Measurements from ENCODE around the gene HECW1. TPM values are rescaled to one million over a fixed set of nuclear protein-coding genes. Genes with fewer than 3 reads are reported as not detected.

Gene HECW1
- total and polyA plus RNA-seq, 4 donors = 0.05 TPM; not detected in 3

DNA sequence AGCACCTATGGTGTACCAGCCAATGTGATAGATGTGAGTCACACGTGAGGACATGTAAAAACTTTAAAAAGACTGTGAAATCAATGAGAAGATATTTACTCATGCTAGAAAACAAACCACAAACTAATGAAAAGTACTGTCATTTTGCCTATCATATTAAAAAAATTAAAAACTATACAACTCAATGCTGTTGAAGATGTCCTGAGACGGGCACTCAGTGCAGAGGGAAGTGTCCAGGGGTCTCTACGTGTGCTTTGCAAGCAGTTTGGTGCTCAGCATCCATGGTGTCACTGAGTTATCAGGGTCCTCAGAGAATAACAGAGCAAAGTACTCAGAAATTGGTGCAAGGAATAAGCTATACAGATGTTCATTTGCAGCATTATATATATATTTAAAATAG lies 162.3 kb downstream of the HECW1 start:
- Histone ChIP-seq H3K4me3 (ENCODE audit: low read depth in 1 of 3, low read length in 3 of 3) (no peak overlapping the region), H3K4me1 (ENCODE audit: control insufficient read depth in 4 of 4, insufficient read depth in 4 of 4, low read length in 3 of 4) (no peaks in the 10 kb centered on the region), H3K27me3 (ENCODE audit: control insufficient read depth in 4 of 4, insufficient read depth in 4 of 4, low read length in 3 of 4) (no peaks in the 10 kb centered on the region), H3K9ac (ENCODE audit: low read depth in 1 of 2, low read length in 2 of 2) (no peak overlapping the region), H3K27ac (ENCODE audit: low read depth in 1 of 2, low read length in 2 of 2) (no peak overlapping the region), H3K36me3 (ENCODE audit: control insufficient read depth in 4 of 4, insufficient read depth in 3 of 4, low read depth in 1 of 4, low read length in 3 of 4) (no peaks in the 10 kb centered on the region), H3K9me3 (ENCODE audit: control insufficient read depth in 4 of 4, low read length in 3 of 4) (peaks cover 0 to 12% (median 1%) of the 10 kb centered on the region in 4 donors)
- no peak for TF ChIP-seq NR2F2 (IDR thresholded peaks at IDR 0.05)
- TF ChIP-seq HNF4A (conservative IDR thresholded peaks at IDR 0.05) = no peak
- no peak for TF ChIP-seq HNF4G (IDR thresholded peaks at IDR 0.05)
- TF ChIP-seq, protein P1, sequence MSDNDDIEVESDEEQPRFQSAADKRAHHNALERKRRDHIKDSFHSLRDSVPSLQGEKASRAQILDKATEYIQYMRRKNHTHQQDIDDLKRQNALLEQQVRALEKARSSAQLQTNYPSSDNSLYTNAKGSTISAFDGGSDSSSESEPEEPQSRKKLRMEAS (IDR thresholded peaks at IDR 0.05) = no peak
- TF ChIP-seq, protein P2, sequence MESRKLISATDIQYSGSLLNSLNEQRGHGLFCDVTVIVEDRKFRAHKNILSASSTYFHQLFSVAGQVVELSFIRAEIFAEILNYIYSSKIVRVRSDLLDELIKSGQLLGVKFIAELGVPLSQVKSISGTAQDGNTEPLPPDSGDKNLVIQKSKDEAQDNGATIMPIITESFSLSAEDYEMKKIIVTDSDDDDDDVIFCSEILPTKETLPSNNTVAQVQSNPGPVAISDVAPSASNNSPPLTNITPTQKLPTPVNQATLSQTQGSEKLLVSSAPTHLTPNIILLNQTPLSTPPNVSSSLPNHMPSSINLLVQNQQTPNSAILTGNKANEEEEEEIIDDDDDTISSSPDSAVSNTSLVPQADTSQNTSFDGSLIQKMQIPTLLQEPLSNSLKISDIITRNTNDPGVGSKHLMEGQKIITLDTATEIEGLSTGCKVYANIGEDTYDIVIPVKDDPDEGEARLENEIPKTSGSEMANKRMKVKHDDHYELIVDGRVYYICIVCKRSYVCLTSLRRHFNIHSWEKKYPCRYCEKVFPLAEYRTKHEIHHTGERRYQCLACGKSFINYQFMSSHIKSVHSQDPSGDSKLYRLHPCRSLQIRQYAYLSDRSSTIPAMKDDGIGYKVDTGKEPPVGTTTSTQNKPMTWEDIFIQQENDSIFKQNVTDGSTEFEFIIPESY (IDR thresholded peaks at IDR 0.05) = no peak
- TF ChIP-seq YY1 (IDR thresholded peaks at IDR 0.05) = no peak
- TF ChIP-seq, protein P3, sequence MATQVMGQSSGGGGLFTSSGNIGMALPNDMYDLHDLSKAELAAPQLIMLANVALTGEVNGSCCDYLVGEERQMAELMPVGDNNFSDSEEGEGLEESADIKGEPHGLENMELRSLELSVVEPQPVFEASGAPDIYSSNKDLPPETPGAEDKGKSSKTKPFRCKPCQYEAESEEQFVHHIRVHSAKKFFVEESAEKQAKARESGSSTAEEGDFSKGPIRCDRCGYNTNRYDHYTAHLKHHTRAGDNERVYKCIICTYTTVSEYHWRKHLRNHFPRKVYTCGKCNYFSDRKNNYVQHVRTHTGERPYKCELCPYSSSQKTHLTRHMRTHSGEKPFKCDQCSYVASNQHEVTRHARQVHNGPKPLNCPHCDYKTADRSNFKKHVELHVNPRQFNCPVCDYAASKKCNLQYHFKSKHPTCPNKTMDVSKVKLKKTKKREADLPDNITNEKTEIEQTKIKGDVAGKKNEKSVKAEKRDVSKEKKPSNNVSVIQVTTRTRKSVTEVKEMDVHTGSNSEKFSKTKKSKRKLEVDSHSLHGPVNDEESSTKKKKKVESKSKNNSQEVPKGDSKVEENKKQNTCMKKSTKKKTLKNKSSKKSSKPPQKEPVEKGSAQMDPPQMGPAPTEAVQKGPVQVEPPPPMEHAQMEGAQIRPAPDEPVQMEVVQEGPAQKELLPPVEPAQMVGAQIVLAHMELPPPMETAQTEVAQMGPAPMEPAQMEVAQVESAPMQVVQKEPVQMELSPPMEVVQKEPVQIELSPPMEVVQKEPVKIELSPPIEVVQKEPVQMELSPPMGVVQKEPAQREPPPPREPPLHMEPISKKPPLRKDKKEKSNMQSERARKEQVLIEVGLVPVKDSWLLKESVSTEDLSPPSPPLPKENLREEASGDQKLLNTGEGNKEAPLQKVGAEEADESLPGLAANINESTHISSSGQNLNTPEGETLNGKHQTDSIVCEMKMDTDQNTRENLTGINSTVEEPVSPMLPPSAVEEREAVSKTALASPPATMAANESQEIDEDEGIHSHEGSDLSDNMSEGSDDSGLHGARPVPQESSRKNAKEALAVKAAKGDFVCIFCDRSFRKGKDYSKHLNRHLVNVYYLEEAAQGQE (IDR thresholded peaks at IDR 0.05) = no peak
- TF ChIP-seq, protein P4, sequence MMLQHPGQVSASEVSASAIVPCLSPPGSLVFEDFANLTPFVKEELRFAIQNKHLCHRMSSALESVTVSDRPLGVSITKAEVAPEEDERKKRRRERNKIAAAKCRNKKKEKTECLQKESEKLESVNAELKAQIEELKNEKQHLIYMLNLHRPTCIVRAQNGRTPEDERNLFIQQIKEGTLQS (IDR thresholded peaks at IDR 0.05) = no peak
- no peak for TF ChIP-seq EGR1 (IDR thresholded peaks at IDR 0.05; ENCODE audit: low read depth in 2 of 2)
- TF ChIP-seq GABPA (IDR thresholded peaks at IDR 0.05 in 1 of 2, conservative IDR thresholded peaks at IDR 0.05 in 1 of 2) = no peak
- no peak for TF ChIP-seq RAD21 (IDR thresholded peaks at IDR 0.05)
- no peak for TF ChIP-seq SP1 (IDR thresholded peaks at IDR 0.05)
- TF ChIP-seq FOXA1 (IDR thresholded peaks at IDR 0.05) = no peak
- no peak for TF ChIP-seq FOXA2 (IDR thresholded peaks at IDR 0.05)
- no peak for TF ChIP-seq JUND (IDR thresholded peaks at IDR 0.05)
- TF ChIP-seq, protein P5, sequence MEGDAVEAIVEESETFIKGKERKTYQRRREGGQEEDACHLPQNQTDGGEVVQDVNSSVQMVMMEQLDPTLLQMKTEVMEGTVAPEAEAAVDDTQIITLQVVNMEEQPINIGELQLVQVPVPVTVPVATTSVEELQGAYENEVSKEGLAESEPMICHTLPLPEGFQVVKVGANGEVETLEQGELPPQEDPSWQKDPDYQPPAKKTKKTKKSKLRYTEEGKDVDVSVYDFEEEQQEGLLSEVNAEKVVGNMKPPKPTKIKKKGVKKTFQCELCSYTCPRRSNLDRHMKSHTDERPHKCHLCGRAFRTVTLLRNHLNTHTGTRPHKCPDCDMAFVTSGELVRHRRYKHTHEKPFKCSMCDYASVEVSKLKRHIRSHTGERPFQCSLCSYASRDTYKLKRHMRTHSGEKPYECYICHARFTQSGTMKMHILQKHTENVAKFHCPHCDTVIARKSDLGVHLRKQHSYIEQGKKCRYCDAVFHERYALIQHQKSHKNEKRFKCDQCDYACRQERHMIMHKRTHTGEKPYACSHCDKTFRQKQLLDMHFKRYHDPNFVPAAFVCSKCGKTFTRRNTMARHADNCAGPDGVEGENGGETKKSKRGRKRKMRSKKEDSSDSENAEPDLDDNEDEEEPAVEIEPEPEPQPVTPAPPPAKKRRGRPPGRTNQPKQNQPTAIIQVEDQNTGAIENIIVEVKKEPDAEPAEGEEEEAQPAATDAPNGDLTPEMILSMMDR (IDR thresholded peaks at IDR 0.05; ENCODE audit: low read depth, low read length, missing input control) = no peak
- DNase-seq (ENCODE audit: low spot score) = no peak
- 77% methylated on average over 3 of the region's 3 CpGs for WGBS

DNA sequence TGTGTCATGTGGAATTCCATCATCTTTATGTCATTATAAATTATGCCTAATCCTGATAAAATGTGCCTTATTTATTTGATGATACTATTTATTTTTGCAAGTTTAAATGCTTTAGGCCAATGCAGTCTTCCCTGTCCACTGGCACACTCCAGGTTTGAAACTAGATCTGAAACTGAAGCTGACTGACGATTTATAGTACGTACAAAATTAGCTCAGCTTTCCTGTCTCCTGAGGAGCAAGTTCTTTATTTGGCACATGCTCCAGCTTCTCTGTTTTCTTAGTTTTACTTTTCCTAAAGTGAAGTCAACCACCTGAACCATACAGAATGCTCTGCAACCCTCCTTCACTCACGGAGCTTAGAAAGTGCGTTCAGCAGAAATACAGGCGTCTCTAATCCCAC lies 164.1 kb downstream of the HECW1 start:
- TF ChIP-seq FOXA2 (IDR thresholded peaks at IDR 0.05) = no peak
- TF ChIP-seq TAF1 (conservative IDR thresholded peaks at IDR 0.05) = no peak
- TF ChIP-seq, protein P2 (IDR thresholded peaks at IDR 0.05) = no peak
- no peak for TF ChIP-seq EGR1 (IDR thresholded peaks at IDR 0.05; ENCODE audit: low read depth in 2 of 2)
- TF ChIP-seq SP1 (IDR thresholded peaks at IDR 0.05) = no peak
- TF ChIP-seq, protein P3 (IDR thresholded peaks at IDR 0.05) = no peak
- Histone ChIP-seq H3K4me1 (ENCODE audit: control insufficient read depth in 4 of 4, insufficient read depth in 4 of 4, low read length in 3 of 4) (no peaks in the 10 kb centered on the region), H3K27ac (ENCODE audit: low read depth in 1 of 2, low read length in 2 of 2) (no peak overlapping the region), H3K27me3 (ENCODE audit: control insufficient read depth in 4 of 4, insufficient read depth in 4 of 4, low read length in 3 of 4) (no peaks in the 10 kb centered on the region), H3K9ac (ENCODE audit: low read depth in 1 of 2, low read length in 2 of 2) (no peak overlapping the region), H3K4me3 (ENCODE audit: low read depth in 1 of 3, low read length in 3 of 3) (no peak overlapping the region), H3K36me3 (ENCODE audit: control insufficient read depth in 4 of 4, insufficient read depth in 3 of 4, low read depth in 1 of 4, low read length in 3 of 4) (no peaks in the 10 kb centered on the region), H3K9me3 (ENCODE audit: control insufficient read depth in 4 of 4, low read length in 3 of 4) (peaks cover 0 to 6% (median 1%) of the 10 kb centered on the region in 4 donors)
- no peak for DNase-seq (ENCODE audit: low spot score)
- 85% methylated on average over 5 of the region's 5 CpGs for WGBS
